ENCODE data around the gene PKMYT1. TPM values are rescaled to one million over a fixed set of nuclear protein-coding genes. Genes with fewer than 3 reads are reported as not detected.

PKMYT1 gene
- total RNA-seq, 1 experiment from 2014 or later: 128 TPM

DNA sequence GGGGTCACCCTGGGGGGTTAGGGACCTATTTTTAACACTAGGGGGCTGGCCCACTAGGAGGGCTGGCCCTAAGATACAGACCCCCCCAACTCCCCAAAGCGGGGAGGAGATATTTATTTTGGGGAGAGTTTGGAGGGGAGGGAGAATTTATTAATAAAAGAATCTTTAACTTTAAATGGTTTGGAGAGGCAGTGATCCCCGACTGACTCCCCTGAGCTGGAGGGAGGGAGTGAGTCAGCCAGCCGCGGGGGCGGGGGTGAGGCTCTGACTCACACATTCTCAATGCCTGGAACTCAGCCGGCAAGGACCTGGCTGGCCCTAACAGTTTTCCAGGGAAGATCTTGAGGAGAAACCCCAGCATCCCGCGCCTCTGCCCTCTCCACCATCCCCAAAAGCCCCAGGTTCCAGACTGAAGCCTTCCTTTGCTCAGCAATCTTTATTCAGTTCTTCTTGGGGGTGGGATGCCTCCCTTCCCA lies 42.0 kb upstream of the PKMYT1 start:
- DNase-seq (ENCODE audit: low spot score): peak; percentile 93
- ChIA-PET POLR2A (ENCODE audit: low non-redundant PET) (no interaction called here), CTCF (interaction anchor here (2.9 kb wide), 1 partner anchor 9 kb away, joined by 9 read pairs; no protein-coding TSS in a partner anchor)
- peaks cover 3% of the 10 kb centered on the region for H3K36me3 ChIP-seq (ENCODE audit: insufficient read depth, low read length, poor library complexity, severe bottlenecking)
- no peak for TF ChIP-seq EZH2 (IDR thresholded peaks at IDR 0.05; ENCODE audit: borderline replicate concordance, low read depth, low read length, poor library complexity, severe bottlenecking)
- TF ChIP-seq, protein P1, sequence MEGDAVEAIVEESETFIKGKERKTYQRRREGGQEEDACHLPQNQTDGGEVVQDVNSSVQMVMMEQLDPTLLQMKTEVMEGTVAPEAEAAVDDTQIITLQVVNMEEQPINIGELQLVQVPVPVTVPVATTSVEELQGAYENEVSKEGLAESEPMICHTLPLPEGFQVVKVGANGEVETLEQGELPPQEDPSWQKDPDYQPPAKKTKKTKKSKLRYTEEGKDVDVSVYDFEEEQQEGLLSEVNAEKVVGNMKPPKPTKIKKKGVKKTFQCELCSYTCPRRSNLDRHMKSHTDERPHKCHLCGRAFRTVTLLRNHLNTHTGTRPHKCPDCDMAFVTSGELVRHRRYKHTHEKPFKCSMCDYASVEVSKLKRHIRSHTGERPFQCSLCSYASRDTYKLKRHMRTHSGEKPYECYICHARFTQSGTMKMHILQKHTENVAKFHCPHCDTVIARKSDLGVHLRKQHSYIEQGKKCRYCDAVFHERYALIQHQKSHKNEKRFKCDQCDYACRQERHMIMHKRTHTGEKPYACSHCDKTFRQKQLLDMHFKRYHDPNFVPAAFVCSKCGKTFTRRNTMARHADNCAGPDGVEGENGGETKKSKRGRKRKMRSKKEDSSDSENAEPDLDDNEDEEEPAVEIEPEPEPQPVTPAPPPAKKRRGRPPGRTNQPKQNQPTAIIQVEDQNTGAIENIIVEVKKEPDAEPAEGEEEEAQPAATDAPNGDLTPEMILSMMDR (conservative IDR thresholded peaks at IDR 0.05; ENCODE audit: low read depth, low read length): no peak
- no peaks in the 10 kb centered on the region for H3K27me3 ChIP-seq (replicated peaks; ENCODE audit: insufficient read depth, low read depth, low read length, poor library complexity)
- BruUV-seq (replicated peaks): no TSS peak
- no peaks in the 10 kb centered on the region for H3K9me3 ChIP-seq (ENCODE audit: low read depth, low read length, poor library complexity, severe bottlenecking)
- intact Hi-C loops (cut with micrococcal nuclease; ENCODE audit: unreplicated experiment): no loop called here
- H3K27ac ChIP-seq (ENCODE audit: low read depth, low read length, poor library complexity, severe bottlenecking): peak overlapping the region; percentile 97
- H3K4me3 ChIP-seq (ENCODE audit: low read depth, low read length, poor library complexity, severe bottlenecking): peak overlapping the region; percentile 63
- H3K4me1 ChIP-seq (ENCODE audit: insufficient read depth, low read length, poor library complexity, severe bottlenecking): peaks cover 29% of the 10 kb centered on the region

DNA sequence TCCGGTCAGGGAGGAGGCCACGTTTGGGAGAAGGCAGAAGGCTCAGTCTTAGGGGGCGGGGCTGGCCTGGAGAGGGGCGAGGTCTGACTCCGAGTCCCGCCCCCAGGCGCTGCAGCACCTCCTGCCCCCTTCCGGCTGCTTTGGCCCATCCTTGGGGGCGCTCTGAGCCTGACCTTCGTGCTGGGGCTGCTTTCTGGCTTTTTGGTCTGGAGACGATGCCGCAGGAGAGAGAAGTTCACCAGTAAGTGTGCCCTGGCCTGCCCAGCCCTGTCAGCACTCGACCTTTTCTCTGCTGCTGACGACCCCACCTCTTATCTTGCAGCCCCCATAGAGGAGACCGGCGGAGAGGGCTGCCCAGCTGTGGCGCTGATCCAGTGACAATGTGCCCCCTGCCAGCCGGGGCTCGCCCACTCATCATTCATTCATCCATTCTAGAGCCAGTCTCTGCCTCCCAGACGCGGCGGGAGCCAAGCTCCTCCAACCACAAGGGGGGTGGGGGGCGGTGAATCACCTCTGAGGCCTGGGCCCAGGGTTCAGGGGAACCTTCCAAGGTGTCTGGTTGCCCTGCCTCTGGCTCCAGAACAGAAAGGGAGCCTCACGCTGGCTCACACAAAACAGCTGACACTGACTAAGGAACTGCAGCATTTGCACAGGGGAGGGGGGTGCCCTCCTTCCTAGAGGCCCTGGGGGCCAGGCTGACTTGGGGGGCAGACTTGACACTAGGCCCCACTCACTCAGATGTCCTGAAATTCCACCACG lies 41.4 kb upstream of the PKMYT1 start:
- ChIA-PET POLR2A (ENCODE audit: low non-redundant PET) (no interaction called here), CTCF (interaction anchor here (0.5 to 2.9 kb wide), 3 partner anchors 10 to 184 kb away, joined by 3 to 9 read pairs (median 4); no protein-coding TSS in a partner anchor)
- H3K27ac ChIP-seq (ENCODE audit: low read depth, low read length, poor library complexity, severe bottlenecking): peak overlapping the region; percentile 97
- peak; percentile 87 for DNase-seq (ENCODE audit: low spot score)
- H3K36me3 ChIP-seq (ENCODE audit: insufficient read depth, low read length, poor library complexity, severe bottlenecking): peaks cover 3% of the 10 kb centered on the region
- peak overlapping the region; percentile 63 for H3K4me3 ChIP-seq (ENCODE audit: low read depth, low read length, poor library complexity, severe bottlenecking)
- TF ChIP-seq EZH2 (IDR thresholded peaks at IDR 0.05; ENCODE audit: borderline replicate concordance, low read depth, low read length, poor library complexity, severe bottlenecking): no peak
- TF ChIP-seq, protein P1 (conservative IDR thresholded peaks at IDR 0.05; ENCODE audit: low read depth, low read length): peak; percentile 41
- peaks cover 29% of the 10 kb centered on the region for H3K4me1 ChIP-seq (ENCODE audit: insufficient read depth, low read length, poor library complexity, severe bottlenecking)
- no TSS peak for BruUV-seq (replicated peaks)
- no peaks in the 10 kb centered on the region for H3K27me3 ChIP-seq (replicated peaks; ENCODE audit: insufficient read depth, low read depth, low read length, poor library complexity)
- intact Hi-C loops (cut with micrococcal nuclease; ENCODE audit: unreplicated experiment): no loop called here
- no peaks in the 10 kb centered on the region for H3K9me3 ChIP-seq (ENCODE audit: low read depth, low read length, poor library complexity, severe bottlenecking)

DNA sequence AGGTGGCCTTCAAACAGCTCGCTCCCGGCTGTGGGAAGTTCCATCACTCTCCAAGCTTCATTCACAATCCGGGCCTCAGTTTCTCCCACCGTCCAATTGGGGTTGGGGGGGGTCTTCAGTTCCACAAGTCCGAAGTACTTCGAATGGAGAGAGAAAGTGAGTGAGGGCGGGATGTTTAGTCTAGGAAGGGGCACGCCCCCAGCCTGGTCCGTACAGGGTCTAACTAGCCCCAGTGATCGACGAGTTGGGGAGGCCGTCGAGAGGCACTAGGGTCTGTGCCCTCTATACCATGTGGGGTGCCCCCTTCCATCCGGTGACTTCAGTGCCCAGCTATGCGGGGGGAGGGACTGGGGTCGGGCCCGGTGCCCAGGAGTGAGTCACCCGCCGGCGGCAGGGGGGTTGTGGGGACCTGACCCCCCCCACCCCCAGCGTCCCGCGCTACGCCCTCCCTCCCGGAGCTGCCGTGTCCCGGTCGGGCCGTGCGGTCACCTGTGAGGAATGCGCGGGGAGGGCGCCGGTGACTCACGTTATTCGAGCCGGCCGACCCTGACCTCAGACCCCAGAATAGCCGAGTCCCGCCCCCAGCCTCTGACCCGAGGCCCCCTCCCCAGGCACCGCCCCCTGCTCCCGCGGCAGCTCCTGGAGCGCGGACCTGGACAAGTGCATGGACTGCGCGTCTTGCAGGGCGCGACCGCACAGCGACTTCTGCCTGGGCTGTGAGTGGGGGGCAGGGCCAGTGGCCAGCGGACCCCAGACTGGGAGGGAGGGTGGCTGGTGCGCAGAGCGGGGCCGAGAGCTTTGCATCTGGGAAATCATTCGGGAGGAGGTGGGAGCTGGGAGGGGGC lies 40.6 kb upstream of the PKMYT1 start:
- Histone ChIP-seq H3K36me3 (ENCODE audit: insufficient read depth, low read length, poor library complexity, severe bottlenecking) (no peaks in the 10 kb centered on the region), H3K9me3 (ENCODE audit: low read depth, low read length, poor library complexity, severe bottlenecking) (no peaks in the 10 kb centered on the region), H3K4me1 (ENCODE audit: insufficient read depth, low read length, poor library complexity, severe bottlenecking) (peaks cover 29% of the 10 kb centered on the region), H3K27me3 (replicated peaks; ENCODE audit: insufficient read depth, low read depth, low read length, poor library complexity) (no peaks in the 10 kb centered on the region), H3K27ac (ENCODE audit: low read depth, low read length, poor library complexity, severe bottlenecking) (peak overlapping the region; percentile 97), H3K4me3 (ENCODE audit: low read depth, low read length, poor library complexity, severe bottlenecking) (peak overlapping the region; percentile 63)
- intact Hi-C loops (cut with micrococcal nuclease; ENCODE audit: unreplicated experiment): no loop called here
- CTCF ChIA-PET: interaction anchor here (0.5 to 2.9 kb wide), 7 partner anchors 8 to 185 kb away, joined by 3 to 9 read pairs (median 4); no protein-coding TSS in a partner anchor
- POLR2A ChIA-PET (ENCODE audit: low non-redundant PET): no interaction called here
- no TSS peak for BruUV-seq (replicated peaks)
- TF ChIP-seq, protein P1 (conservative IDR thresholded peaks at IDR 0.05; ENCODE audit: low read depth, low read length): no peak
- TF ChIP-seq EZH2 (IDR thresholded peaks at IDR 0.05; ENCODE audit: borderline replicate concordance, low read depth, low read length, poor library complexity, severe bottlenecking): no peak
- peak; percentile 54 for DNase-seq (ENCODE audit: low spot score)
